ENCODE results near the gene SLC35G3. TPM values are rescaled to one million over a fixed set of nuclear protein-coding genes. Genes with fewer than 3 reads are reported as not detected.
"Not testable (repeated sequence)": the region's sequence is repeated elsewhere in the genome, so short reads cannot be mapped to it uniquely, and the experiment has no call there.

SLC35G3 gene
- total RNA-seq, 5 donors from 2014 or later (not counting 1 experiment from before 2014, with no cell fraction given) = not detected

GRCh38 chr17:35234315-35234714, 40.1 kb upstream of the SLC35G3 start:
- CTCF ChIA-PET; H3K27me3 ChIP-seq (replicated peaks in 1 of 2; ENCODE audit: control insufficient read depth in 2 of 2, extremely low read depth in 1 of 2, insufficient read depth in 2 of 2, low read length in 1 of 2); H3K9me3 ChIP-seq; H3K9me3 Mint-ChIP-seq; H3K4me3 ChIP-seq (ENCODE audit: control insufficient read depth in 1 of 2, extremely low read depth in 1 of 2, low read length in 1 of 2); DNase-seq; ATAC-seq (replicated peaks in 1 of 4); H3K27me3 Mint-ChIP-seq; H3K4me3 Mint-ChIP-seq; H3K27ac ChIP-seq (ENCODE audit: low read length); H3K36me3 ChIP-seq (ENCODE audit: control insufficient read depth in 2 of 2, extremely low read depth in 1 of 2, insufficient read depth in 1 of 2, low read length in 1 of 2); POLR2A ChIA-PET: not testable (repeated sequence)
- peak overlapping the region; percentile 99 for H3K27ac Mint-ChIP-seq
- H3K4me1 ChIP-seq (ENCODE audit: control insufficient read depth in 1 of 2, extremely low read depth in 1 of 2, insufficient read depth in 2 of 2, low read length in 2 of 2) = peaks cover 34 to 36% of the 10 kb centered on the region in 2 experiments
- WGBS (ENCODE audit: insufficient coverage) = 94% methylated on average over 3 of the region's 4 CpGs
- H3K4me1 Mint-ChIP-seq = peaks cover 90 to 93% (median 91%) of the 10 kb centered on the region in 3 donors
- peaks cover 27% of the 10 kb centered on the region for H3K36me3 Mint-ChIP-seq

- Histone ChIP-seq H3K36me3 (ENCODE audit: control insufficient read depth in 2 of 2, extremely low read depth in 1 of 2, insufficient read depth in 1 of 2, low read length in 1 of 2) (peaks cover 0 to 4% of the 10 kb centered on the region in 2 donors), H3K4me3 (ENCODE audit: control insufficient read depth in 1 of 2, extremely low read depth in 1 of 2, low read length in 1 of 2) (no peak overlapping the region), H3K27ac (ENCODE audit: low read length) (no peak overlapping the region), H3K4me1 (ENCODE audit: control insufficient read depth in 1 of 2, extremely low read depth in 1 of 2, insufficient read depth in 2 of 2, low read length in 2 of 2) (peaks cover 3 to 5% of the 10 kb centered on the region in 2 experiments), H3K27me3 (replicated peaks in 1 of 2; ENCODE audit: control insufficient read depth in 2 of 2, extremely low read depth in 1 of 2, insufficient read depth in 2 of 2, low read length in 1 of 2) (no peaks in the 10 kb centered on the region), H3K9me3 (no peaks in the 10 kb centered on the region)
- no peaks in the 10 kb centered on the region for H3K27me3 Mint-ChIP-seq
- DNase-seq (no peak), ATAC-seq (replicated peaks in 1 of 4) (no peak)
- ChIA-PET CTCF (interaction anchor here in 1 of 2 donors (0.8 kb wide), 1 partner anchor 10 kb away, joined by 8 read pairs; no protein-coding TSS in a partner anchor), POLR2A (interaction anchor here (0.5 to 0.6 kb wide), 2 partner anchors 11 to 32 kb away, joined by 3 to 4 read pairs; no protein-coding TSS in a partner anchor)
- no CpG with 5 or more reads among the region's 1 CpG for WGBS (ENCODE audit: insufficient coverage)
- no peak overlapping the region for H3K4me3 Mint-ChIP-seq
- peaks cover 29% of the 10 kb centered on the region for H3K36me3 Mint-ChIP-seq
- peaks cover 0 to 3% (median 0%) of the 10 kb centered on the region in 3 donors for H3K9me3 Mint-ChIP-seq
- peaks cover 64 to 67% (median 66%) of the 10 kb centered on the region in 3 donors for H3K4me1 Mint-ChIP-seq
- H3K27ac Mint-ChIP-seq = peak overlapping the region in 1 of 2 donors; percentile 56
Observed at GRCh38 chr17:35229638-35230037, 35.4 kb upstream of the SLC35G3 start.

- H3K27me3 ChIP-seq (replicated peaks in 1 of 2; ENCODE audit: control insufficient read depth in 2 of 2, extremely low read depth in 1 of 2, insufficient read depth in 2 of 2, low read length in 1 of 2) = no peaks in the 10 kb centered on the region
- Mint-ChIP-seq H3K27me3 (no peaks in the 10 kb centered on the region), H3K4me3 (no peak overlapping the region), H3K36me3 (peaks cover 34% of the 10 kb centered on the region), H3K4me1 (peaks cover 56 to 58% (median 57%) of the 10 kb centered on the region in 3 donors), H3K27ac (no peak overlapping the region), H3K9me3 (peaks cover 0 to 9% (median 3%) of the 10 kb centered on the region in 3 donors)
- H3K9me3 ChIP-seq = no peaks in the 10 kb centered on the region
- H3K4me1 ChIP-seq (ENCODE audit: control insufficient read depth in 1 of 2, extremely low read depth in 1 of 2, insufficient read depth in 2 of 2, low read length in 2 of 2) = peaks cover 3 to 5% of the 10 kb centered on the region in 2 experiments
- H3K36me3 ChIP-seq (ENCODE audit: control insufficient read depth in 2 of 2, extremely low read depth in 1 of 2, insufficient read depth in 1 of 2, low read length in 1 of 2) = peaks cover 0 to 4% of the 10 kb centered on the region in 2 donors
- WGBS (ENCODE audit: insufficient coverage) = 100% methylated on average over 1 of the region's 2 CpGs
- CTCF ChIA-PET = interaction anchor here in 1 of 2 donors (0.9 kb wide), 1 partner anchor 11 kb away, joined by 4 read pairs; no protein-coding TSS in a partner anchor
- H3K4me3 ChIP-seq (ENCODE audit: control insufficient read depth in 1 of 2, extremely low read depth in 1 of 2, low read length in 1 of 2) = no peak overlapping the region
- ATAC-seq (replicated peaks in 1 of 4) = no peak
- POLR2A ChIA-PET = no interaction called here
- H3K27ac ChIP-seq (ENCODE audit: low read length) = no peak overlapping the region
- no peak for DNase-seq
Observed at GRCh38 chr17:35227546-35227945, 33.4 kb upstream of the SLC35G3 start.

- H3K27ac Mint-ChIP-seq = no peak overlapping the region
Observed at GRCh38 chr17:35224436-35224835, 30.2 kb upstream of the SLC35G3 start.

GRCh38 chr17:35222452-35222851, 28.3 kb upstream of the SLC35G3 start:
- no peak overlapping the region for H3K4me3 Mint-ChIP-seq
- WGBS (ENCODE audit: insufficient coverage) = no CpG with 5 or more reads among the region's 2 CpGs
- no peak for ATAC-seq (replicated peaks in 1 of 4)
- peaks cover 43 to 61% (median 56%) of the 10 kb centered on the region in 3 donors for H3K4me1 Mint-ChIP-seq
- no peak for DNase-seq
- H3K27me3 Mint-ChIP-seq = no peaks in the 10 kb centered on the region
- H3K36me3 Mint-ChIP-seq = peaks cover 12% of the 10 kb centered on the region
- ChIA-PET CTCF (no interaction called here), POLR2A (interaction anchor here in 1 of 2 donors (0.9 kb wide), 1 partner anchor 19 kb away, joined by 3 read pairs; no protein-coding TSS in a partner anchor)
- peaks cover 0 to 5% (median 3%) of the 10 kb centered on the region in 3 donors for H3K9me3 Mint-ChIP-seq
- no peaks in the 10 kb centered on the region for H3K36me3 ChIP-seq (ENCODE audit: control insufficient read depth in 2 of 2, extremely low read depth in 1 of 2, insufficient read depth in 1 of 2, low read length in 1 of 2)
- peaks cover 25 to 26% of the 10 kb centered on the region in 2 experiments for H3K4me1 ChIP-seq (ENCODE audit: control insufficient read depth in 1 of 2, extremely low read depth in 1 of 2, insufficient read depth in 2 of 2, low read length in 2 of 2)
- H3K27me3 ChIP-seq (replicated peaks in 1 of 2; ENCODE audit: control insufficient read depth in 2 of 2, extremely low read depth in 1 of 2, insufficient read depth in 2 of 2, low read length in 1 of 2) = no peaks in the 10 kb centered on the region
- no peak overlapping the region for H3K4me3 ChIP-seq (ENCODE audit: control insufficient read depth in 1 of 2, extremely low read depth in 1 of 2, low read length in 1 of 2)
- H3K27ac Mint-ChIP-seq = peak overlapping the region in 1 of 2 donors; percentile 69
- no peaks in the 10 kb centered on the region for H3K9me3 ChIP-seq
- no peak overlapping the region for H3K27ac ChIP-seq (ENCODE audit: low read length)

More at GRCh38 chr17:35224436-35224835, 30.2 kb upstream of the SLC35G3 start:
- no peak for DNase-seq
- H3K9me3 ChIP-seq = no peaks in the 10 kb centered on the region
- peaks cover 0 to 5% (median 3%) of the 10 kb centered on the region in 3 donors for H3K9me3 Mint-ChIP-seq
- peaks cover 16% of the 10 kb centered on the region for H3K36me3 Mint-ChIP-seq
- H3K4me3 ChIP-seq (ENCODE audit: control insufficient read depth in 1 of 2, extremely low read depth in 1 of 2, low read length in 1 of 2) = no peak overlapping the region
- no peak for ATAC-seq (replicated peaks in 1 of 4)
- peaks cover 38 to 55% (median 54%) of the 10 kb centered on the region in 3 donors for H3K4me1 Mint-ChIP-seq
- ChIA-PET POLR2A (interaction anchor here in 1 of 2 donors (0.6 kb wide), 1 partner anchor 8 kb away, joined by 3 read pairs; no protein-coding TSS in a partner anchor), CTCF (no interaction called here)
- WGBS (ENCODE audit: insufficient coverage) = no CpG with 5 or more reads among the region's 1 CpG
- peaks cover 10 to 12% of the 10 kb centered on the region in 2 experiments for H3K4me1 ChIP-seq (ENCODE audit: control insufficient read depth in 1 of 2, extremely low read depth in 1 of 2, insufficient read depth in 2 of 2, low read length in 2 of 2)
- H3K27me3 Mint-ChIP-seq = no peaks in the 10 kb centered on the region
- no peaks in the 10 kb centered on the region for H3K36me3 ChIP-seq (ENCODE audit: control insufficient read depth in 2 of 2, extremely low read depth in 1 of 2, insufficient read depth in 1 of 2, low read length in 1 of 2)
- no peaks in the 10 kb centered on the region for H3K27me3 ChIP-seq (replicated peaks in 1 of 2; ENCODE audit: control insufficient read depth in 2 of 2, extremely low read depth in 1 of 2, insufficient read depth in 2 of 2, low read length in 1 of 2)
- no peak overlapping the region for H3K4me3 Mint-ChIP-seq
- no peak overlapping the region for H3K27ac ChIP-seq (ENCODE audit: low read length)

GRCh38 chr17:35218915-35219314, 24.7 kb upstream of the SLC35G3 start:
- Histone ChIP-seq H3K27ac (ENCODE audit: low read length) (peak overlapping the region; percentile 88), H3K27me3 (replicated peaks in 1 of 2; ENCODE audit: control insufficient read depth in 2 of 2, extremely low read depth in 1 of 2, insufficient read depth in 2 of 2, low read length in 1 of 2) (no peaks in the 10 kb centered on the region), H3K4me1 (ENCODE audit: control insufficient read depth in 1 of 2, extremely low read depth in 1 of 2, insufficient read depth in 2 of 2, low read length in 2 of 2) (peaks cover 47 to 55% of the 10 kb centered on the region in 2 experiments), H3K36me3 (ENCODE audit: control insufficient read depth in 2 of 2, extremely low read depth in 1 of 2, insufficient read depth in 1 of 2, low read length in 1 of 2) (no peaks in the 10 kb centered on the region), H3K4me3 (ENCODE audit: control insufficient read depth in 1 of 2, extremely low read depth in 1 of 2, low read length in 1 of 2) (peak overlapping the region in 1 of 2 donors; percentile 10), H3K9me3 (no peaks in the 10 kb centered on the region)
- ChIA-PET CTCF (interaction anchor here in 1 of 2 donors (0.9 kb wide), 1 partner anchor 22 kb away, joined by 4 read pairs; no protein-coding TSS in a partner anchor), POLR2A (interaction anchor here in 1 of 2 donors (0.6 kb wide), 1 partner anchor 318 kb away, joined by 3 read pairs; no protein-coding TSS in a partner anchor)
- Mint-ChIP-seq H3K27me3 (no peaks in the 10 kb centered on the region), H3K27ac (peak overlapping the region; percentile 86 to 99), H3K4me3 (peak overlapping the region; percentile 67 to 77 (median 67)), H3K9me3 (peaks cover 0 to 5% (median 3%) of the 10 kb centered on the region in 3 donors), H3K36me3 (peaks cover 8% of the 10 kb centered on the region), H3K4me1 (peaks cover 62 to 80% (median 74%) of the 10 kb centered on the region in 3 donors)
- ATAC-seq (replicated peaks in 1 of 4) (no peak), DNase-seq (no peak)
- WGBS (ENCODE audit: insufficient coverage) = no CpG with 5 or more reads among the region's 2 CpGs
